ENCODE results near the gene UNC13B.
"Not testable (repeated sequence)": the region's sequence is repeated elsewhere in the genome, so short reads cannot be mapped to it uniquely, and the experiment has no call there.

UNC13B gene

DNA sequence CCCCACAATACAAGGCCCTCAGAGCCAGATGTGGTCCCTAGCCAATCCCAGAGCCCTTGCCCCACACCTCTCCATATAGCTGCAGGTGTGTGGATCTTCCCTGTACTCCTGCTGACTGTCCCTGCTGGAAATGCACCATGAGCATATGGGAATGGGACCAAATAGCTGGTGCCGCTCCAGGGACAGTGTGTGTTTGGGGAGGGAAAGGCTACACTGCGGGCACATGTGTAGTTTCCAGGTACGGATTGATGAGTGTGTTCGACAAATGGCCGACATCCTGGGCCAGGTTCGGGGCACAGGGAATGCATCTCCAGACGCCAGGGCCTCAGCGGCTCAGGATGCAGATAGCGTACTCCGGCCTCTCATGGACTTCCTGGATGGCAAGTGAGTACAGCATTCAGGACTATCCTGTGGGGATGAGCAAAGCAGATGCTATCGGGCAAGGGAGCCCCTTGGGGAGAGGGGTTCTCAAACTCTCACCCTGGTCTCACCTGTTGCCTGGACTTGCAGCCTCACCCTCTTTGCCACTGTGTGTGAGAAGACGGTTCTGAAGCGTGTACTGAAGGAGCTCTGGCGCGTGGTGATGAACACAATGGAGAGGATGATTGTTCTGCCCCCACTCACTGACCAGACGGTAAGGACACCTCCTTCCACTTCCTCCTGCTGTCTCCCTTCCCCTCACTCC is 237.0 kb downstream of the UNC13B start:
- Histone ChIP-seq H3K27me3 (ENCODE audit: insufficient read depth, low read length) (no peaks in the 10 kb centered on the region), H3K4me3 (ENCODE audit: low read depth, low read length) (no peak overlapping the region), H3K4me1 (ENCODE audit: control insufficient read depth, insufficient read depth, low read length, unreplicated experiment) (no peaks in the 10 kb centered on the region), H3K79me2 (ENCODE audit: control insufficient read depth, insufficient read depth, low read length, unreplicated experiment) (no peaks in the 10 kb centered on the region), H3K27ac (ENCODE audit: low read depth, low read length) (no peak overlapping the region), H3K36me3 (ENCODE audit: insufficient read depth, low read length) (no peaks in the 10 kb centered on the region), H2AFZ (ENCODE audit: low read length, unreplicated experiment) (no peak overlapping the region)

DNA sequence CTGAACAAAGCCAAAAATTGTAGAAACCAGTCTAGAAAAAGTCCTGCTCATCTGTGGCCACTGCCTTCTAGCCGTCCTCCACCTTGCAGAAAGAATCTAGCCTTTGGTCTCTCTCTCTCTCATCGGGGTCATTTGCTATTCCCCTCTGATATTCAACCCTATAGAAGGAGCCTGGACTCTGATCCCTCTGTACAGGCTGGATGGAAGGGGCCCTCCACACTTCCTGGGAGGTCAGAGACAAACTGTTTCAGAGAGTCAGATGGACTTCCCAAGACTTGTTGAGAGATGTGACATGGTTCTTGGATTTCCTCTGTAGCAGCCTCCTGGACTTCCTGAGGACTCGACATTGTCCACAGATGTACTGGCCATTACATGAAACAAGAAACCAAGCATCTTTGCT is 243.1 kb downstream of the UNC13B start:
- H3K79me2 ChIP-seq (ENCODE audit: control insufficient read depth, insufficient read depth, low read length, unreplicated experiment) = no peaks in the 10 kb centered on the region
- H3K27me3 ChIP-seq (ENCODE audit: insufficient read depth, low read length) = no peaks in the 10 kb centered on the region
- H3K4me3 ChIP-seq (ENCODE audit: low read depth, low read length) = no peak overlapping the region
- H2AFZ ChIP-seq (ENCODE audit: low read length, unreplicated experiment) = no peak overlapping the region
- no peaks in the 10 kb centered on the region for H3K4me1 ChIP-seq (ENCODE audit: control insufficient read depth, insufficient read depth, low read length, unreplicated experiment)
- H3K27ac ChIP-seq (ENCODE audit: low read depth, low read length) = no peak overlapping the region
- no peaks in the 10 kb centered on the region for H3K36me3 ChIP-seq (ENCODE audit: insufficient read depth, low read length)

DNA sequence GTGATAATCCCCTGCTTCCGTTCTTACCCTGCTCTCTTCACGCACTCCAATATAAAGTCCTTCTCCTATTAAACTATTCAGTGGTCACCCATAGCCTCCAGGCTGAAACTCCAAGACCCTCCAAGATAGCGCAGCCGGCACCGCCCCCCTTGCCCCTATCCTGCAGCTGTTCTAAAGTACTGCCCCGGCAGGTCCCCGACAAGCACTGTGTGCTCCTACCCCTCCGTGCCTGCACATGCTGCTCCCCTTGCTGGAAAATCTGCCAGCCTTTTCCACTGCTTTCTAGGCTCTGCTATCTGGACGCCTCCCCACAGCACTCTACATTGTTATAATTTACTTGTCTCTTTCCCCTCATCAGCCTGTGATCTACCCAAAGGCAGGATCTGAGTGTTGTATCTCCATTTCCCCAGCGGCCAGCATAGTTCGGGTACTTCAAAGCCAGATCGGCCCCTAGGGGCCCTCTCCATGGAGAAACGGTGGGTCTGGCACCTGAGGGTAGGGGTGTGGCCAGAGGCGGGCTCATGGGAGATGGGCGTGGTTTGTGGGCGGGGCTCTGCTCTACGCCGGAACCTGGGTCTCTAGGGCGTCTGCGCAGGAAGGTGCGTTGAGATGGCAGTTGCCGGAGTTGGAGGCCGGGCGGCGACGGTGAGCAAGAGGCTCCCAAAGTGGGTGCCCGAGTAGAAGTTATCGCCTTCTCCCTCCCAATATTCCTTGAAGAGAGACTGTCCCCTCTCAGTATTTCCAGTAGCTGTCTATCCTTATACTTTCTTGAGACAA is 244.6 kb downstream of the UNC13B start:
- Histone ChIP-seq H3K4me1 (ENCODE audit: control insufficient read depth, insufficient read depth, low read length, unreplicated experiment) (no peaks in the 10 kb centered on the region), H3K27ac (ENCODE audit: low read depth, low read length) (no peak overlapping the region), H3K79me2 (ENCODE audit: control insufficient read depth, insufficient read depth, low read length, unreplicated experiment) (no peaks in the 10 kb centered on the region), H3K36me3 (ENCODE audit: insufficient read depth, low read length) (no peaks in the 10 kb centered on the region), H2AFZ (ENCODE audit: low read length, unreplicated experiment) (no peak overlapping the region), H3K27me3 (ENCODE audit: insufficient read depth, low read length) (no peaks in the 10 kb centered on the region), H3K4me3 (ENCODE audit: low read depth, low read length) (no peak overlapping the region)

DNA sequence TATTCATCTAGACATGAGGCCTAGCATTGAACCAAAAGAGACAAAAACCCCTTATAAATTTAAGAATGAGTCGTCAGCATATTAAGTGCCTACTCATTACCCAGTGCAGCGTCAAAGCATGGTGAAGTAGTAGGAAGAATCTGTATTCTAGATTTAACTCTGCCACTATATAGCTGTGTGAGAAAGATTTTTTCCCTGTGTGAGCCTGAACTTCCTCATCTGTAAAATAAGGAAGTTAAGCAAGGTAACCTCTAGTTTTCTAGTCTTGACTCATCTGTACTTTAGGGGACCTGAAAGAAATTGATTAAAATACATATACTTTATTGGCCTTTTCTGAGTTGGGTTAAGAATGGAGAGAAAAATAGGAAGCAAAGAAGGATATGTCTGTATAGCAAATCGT is 246.0 kb downstream of the UNC13B start:
- Histone ChIP-seq H3K4me3 (ENCODE audit: low read depth, low read length) (no peak overlapping the region), H3K36me3 (ENCODE audit: insufficient read depth, low read length) (no peaks in the 10 kb centered on the region), H2AFZ (ENCODE audit: low read length, unreplicated experiment) (no peak overlapping the region), H3K4me1 (ENCODE audit: control insufficient read depth, insufficient read depth, low read length, unreplicated experiment) (no peaks in the 10 kb centered on the region), H3K27me3 (ENCODE audit: insufficient read depth, low read length) (no peaks in the 10 kb centered on the region), H3K27ac (ENCODE audit: low read depth, low read length) (no peak overlapping the region), H3K79me2 (ENCODE audit: control insufficient read depth, insufficient read depth, low read length, unreplicated experiment) (no peaks in the 10 kb centered on the region)

DNA sequence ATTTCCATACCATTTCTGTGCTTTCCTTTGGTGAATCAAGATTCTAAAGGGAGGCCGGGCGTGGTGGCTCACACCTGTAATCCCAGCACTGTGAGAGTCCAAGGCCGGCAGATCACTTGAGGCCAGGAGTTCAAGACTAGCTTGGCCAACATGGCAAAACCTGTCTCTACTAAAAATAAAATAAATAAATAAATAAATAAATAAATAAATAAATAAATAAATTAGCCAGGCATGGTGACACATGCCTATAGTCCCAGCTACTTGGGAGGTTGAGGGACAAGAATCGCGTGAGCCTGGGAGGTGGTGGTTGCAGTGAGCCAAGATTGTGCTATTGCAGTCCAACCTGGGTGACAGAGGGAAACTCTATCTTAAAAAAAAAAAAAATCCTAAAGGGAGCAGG is 247.6 kb downstream of the UNC13B start:
- H3K4me3 ChIP-seq (ENCODE audit: low read depth, low read length); H3K36me3 ChIP-seq (ENCODE audit: insufficient read depth, low read length); H3K4me1 ChIP-seq (ENCODE audit: control insufficient read depth, insufficient read depth, low read length, unreplicated experiment); H3K79me2 ChIP-seq (ENCODE audit: control insufficient read depth, insufficient read depth, low read length, unreplicated experiment); H2AFZ ChIP-seq (ENCODE audit: low read length, unreplicated experiment); H3K27ac ChIP-seq (ENCODE audit: low read depth, low read length); H3K27me3 ChIP-seq (ENCODE audit: insufficient read depth, low read length): not testable (repeated sequence)

DNA sequence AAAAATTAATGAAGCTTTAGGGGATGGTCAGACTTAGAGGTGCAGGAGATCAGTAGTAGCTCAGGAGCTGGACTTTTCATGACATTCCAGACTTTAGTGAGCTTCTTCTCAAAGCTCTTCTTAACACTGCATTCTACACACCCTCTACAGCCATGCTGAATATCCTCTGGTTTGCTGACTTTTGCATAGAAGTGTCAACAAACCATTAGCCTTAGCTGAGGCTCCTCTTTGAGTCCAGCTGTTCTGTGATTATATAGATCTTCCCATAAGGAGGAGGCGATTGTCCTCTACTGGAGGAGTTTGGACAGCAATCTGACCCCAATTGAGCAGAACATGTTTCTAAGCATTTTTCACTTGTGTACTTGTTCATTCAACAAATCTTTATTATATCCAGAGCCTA is 253.1 kb downstream of the UNC13B start:
- Histone ChIP-seq H3K4me3 (ENCODE audit: low read depth, low read length) (no peak overlapping the region), H3K79me2 (ENCODE audit: control insufficient read depth, insufficient read depth, low read length, unreplicated experiment) (no peaks in the 10 kb centered on the region), H3K36me3 (ENCODE audit: insufficient read depth, low read length) (no peaks in the 10 kb centered on the region), H3K27me3 (ENCODE audit: insufficient read depth, low read length) (no peaks in the 10 kb centered on the region), H2AFZ (ENCODE audit: low read length, unreplicated experiment) (no peak overlapping the region), H3K4me1 (ENCODE audit: control insufficient read depth, insufficient read depth, low read length, unreplicated experiment) (no peaks in the 10 kb centered on the region), H3K27ac (ENCODE audit: low read depth, low read length) (no peak overlapping the region)

DNA sequence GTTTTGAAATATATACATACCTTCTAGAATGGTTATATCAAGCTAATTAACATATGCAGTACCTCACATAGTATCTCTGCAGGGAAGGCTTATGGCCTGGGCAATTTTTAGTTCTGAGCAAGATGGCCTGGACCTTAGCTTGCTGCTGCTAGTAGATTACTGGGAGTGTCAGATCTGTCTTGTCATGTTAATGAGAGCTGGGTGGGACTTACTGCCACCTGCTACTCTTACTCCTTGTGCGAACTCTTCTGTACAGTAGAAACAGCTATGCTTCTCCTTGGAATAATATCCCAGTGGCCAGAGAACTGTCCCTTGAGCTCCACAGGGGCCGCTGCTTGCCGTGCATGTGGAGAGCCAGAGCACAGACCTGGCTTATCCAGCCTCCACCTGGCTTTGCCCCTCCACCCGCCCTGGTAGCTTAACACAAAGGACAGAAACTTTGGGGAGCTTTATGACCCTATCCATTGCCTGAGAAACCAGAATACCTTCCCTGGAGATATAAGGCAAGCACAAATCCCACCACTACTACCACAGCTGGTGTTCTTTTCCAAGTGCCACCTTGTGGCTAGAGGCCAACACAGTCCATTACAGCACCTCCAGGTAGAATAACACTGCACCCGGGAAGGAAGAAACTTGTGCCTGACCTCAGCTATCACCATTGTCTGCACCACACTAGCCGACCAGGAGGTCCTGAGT is 253.7 kb downstream of the UNC13B start:
- H3K27ac ChIP-seq (ENCODE audit: low read depth, low read length) = no peak overlapping the region
- no peaks in the 10 kb centered on the region for H3K79me2 ChIP-seq (ENCODE audit: control insufficient read depth, insufficient read depth, low read length, unreplicated experiment)
- H3K4me3 ChIP-seq (ENCODE audit: low read depth, low read length) = no peak overlapping the region
- H3K36me3 ChIP-seq (ENCODE audit: insufficient read depth, low read length) = no peaks in the 10 kb centered on the region
- no peak overlapping the region for H2AFZ ChIP-seq (ENCODE audit: low read length, unreplicated experiment)
- no peaks in the 10 kb centered on the region for H3K4me1 ChIP-seq (ENCODE audit: control insufficient read depth, insufficient read depth, low read length, unreplicated experiment)
- no peaks in the 10 kb centered on the region for H3K27me3 ChIP-seq (ENCODE audit: insufficient read depth, low read length)

DNA sequence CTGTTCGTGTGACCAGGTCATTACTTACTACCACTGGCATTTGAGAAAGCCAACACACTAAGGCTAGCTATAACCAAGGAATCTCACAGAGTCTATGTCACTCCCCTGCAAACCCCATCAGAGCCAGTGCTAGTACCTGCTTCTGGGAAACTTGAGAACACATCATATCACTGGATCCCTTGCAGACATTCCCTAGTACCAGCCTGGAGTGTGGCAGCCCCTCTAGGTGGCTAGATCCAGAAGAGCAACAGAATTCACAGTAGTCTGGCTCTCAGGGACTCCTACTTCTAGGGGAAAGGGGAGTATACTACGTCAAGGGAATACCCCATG is 254.3 kb downstream of the UNC13B start:
- Histone ChIP-seq H3K4me1 (ENCODE audit: control insufficient read depth, insufficient read depth, low read length, unreplicated experiment) (no peaks in the 10 kb centered on the region), H3K79me2 (ENCODE audit: control insufficient read depth, insufficient read depth, low read length, unreplicated experiment) (no peaks in the 10 kb centered on the region), H3K4me3 (ENCODE audit: low read depth, low read length) (no peak overlapping the region), H3K27me3 (ENCODE audit: insufficient read depth, low read length) (no peaks in the 10 kb centered on the region), H3K36me3 (ENCODE audit: insufficient read depth, low read length) (no peaks in the 10 kb centered on the region), H2AFZ (ENCODE audit: low read length, unreplicated experiment) (no peak overlapping the region), H3K27ac (ENCODE audit: low read depth, low read length) (no peak overlapping the region)

DNA sequence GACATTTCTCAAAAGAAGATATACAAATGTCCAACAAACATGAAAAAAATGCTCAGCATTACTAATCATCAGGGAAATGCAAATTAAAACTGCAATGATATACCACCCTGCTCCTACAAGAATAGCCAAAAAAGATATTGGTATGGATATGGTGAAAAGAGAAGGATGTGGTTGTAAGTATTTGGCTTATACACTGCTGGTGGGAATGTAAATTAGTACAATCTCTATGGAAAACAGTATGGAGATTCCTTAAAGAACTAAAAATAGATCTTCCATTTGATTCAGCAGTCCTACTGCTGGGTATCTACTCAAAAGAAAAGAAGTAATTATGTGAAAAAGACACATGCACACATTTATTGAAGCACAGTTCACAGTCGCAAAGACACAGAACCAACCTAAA is 260.5 kb downstream of the UNC13B start:
- Histone ChIP-seq H3K27ac (ENCODE audit: low read depth, low read length) (no peak overlapping the region), H3K36me3 (ENCODE audit: insufficient read depth, low read length) (no peaks in the 10 kb centered on the region), H3K4me1 (ENCODE audit: control insufficient read depth, insufficient read depth, low read length, unreplicated experiment) (no peaks in the 10 kb centered on the region), H3K27me3 (ENCODE audit: insufficient read depth, low read length) (no peaks in the 10 kb centered on the region), H3K79me2 (ENCODE audit: control insufficient read depth, insufficient read depth, low read length, unreplicated experiment) (no peaks in the 10 kb centered on the region), H3K4me3 (ENCODE audit: low read depth, low read length) (no peak overlapping the region), H2AFZ (ENCODE audit: low read length, unreplicated experiment) (no peak overlapping the region)

DNA sequence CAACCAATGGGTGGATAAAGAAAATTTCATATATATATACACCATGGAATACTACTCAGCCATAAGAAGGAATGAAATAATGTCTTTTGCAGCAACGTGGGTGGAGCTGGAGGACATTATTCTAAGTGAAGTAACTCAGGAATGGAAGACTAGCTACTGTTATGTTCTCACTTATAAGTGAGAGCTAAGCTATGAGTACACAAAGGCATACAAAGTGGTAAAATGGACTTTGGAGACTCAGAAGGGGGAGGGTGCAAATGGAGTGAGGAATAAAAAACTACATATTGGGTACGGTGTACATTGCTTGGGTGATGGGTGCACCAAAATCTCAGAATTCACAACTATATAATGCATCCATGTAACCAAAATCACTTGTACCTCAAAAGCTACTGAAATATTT is 260.9 kb downstream of the UNC13B start:
- H3K79me2 ChIP-seq (ENCODE audit: control insufficient read depth, insufficient read depth, low read length, unreplicated experiment) = no peaks in the 10 kb centered on the region
- no peaks in the 10 kb centered on the region for H3K4me1 ChIP-seq (ENCODE audit: control insufficient read depth, insufficient read depth, low read length, unreplicated experiment)
- no peak overlapping the region for H2AFZ ChIP-seq (ENCODE audit: low read length, unreplicated experiment)
- no peaks in the 10 kb centered on the region for H3K36me3 ChIP-seq (ENCODE audit: insufficient read depth, low read length)
- no peak overlapping the region for H3K4me3 ChIP-seq (ENCODE audit: low read depth, low read length)
- no peaks in the 10 kb centered on the region for H3K27me3 ChIP-seq (ENCODE audit: insufficient read depth, low read length)
- H3K27ac ChIP-seq (ENCODE audit: low read depth, low read length) = no peak overlapping the region

DNA sequence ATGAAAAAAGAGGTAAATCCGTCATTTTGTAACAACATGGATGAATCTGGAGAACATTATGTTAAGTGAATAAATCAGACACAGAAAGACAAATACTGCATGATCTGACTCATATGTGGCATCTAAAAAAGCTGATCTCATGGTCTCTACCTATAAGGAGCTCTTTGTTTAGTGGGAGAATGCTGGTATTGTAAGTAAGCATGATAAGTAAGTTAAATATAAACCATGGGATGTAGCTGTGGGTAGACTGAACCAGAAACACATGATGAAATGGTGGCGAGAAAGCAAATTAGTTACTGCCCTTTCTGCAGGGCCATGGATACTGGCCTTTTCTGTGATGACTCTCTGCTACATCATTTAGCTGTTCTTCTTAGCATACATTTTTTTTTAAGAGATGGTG is 261.7 kb downstream of the UNC13B start:
- Histone ChIP-seq H3K36me3 (ENCODE audit: insufficient read depth, low read length) (no peaks in the 10 kb centered on the region), H2AFZ (ENCODE audit: low read length, unreplicated experiment) (no peak overlapping the region), H3K27ac (ENCODE audit: low read depth, low read length) (no peak overlapping the region), H3K27me3 (ENCODE audit: insufficient read depth, low read length) (no peaks in the 10 kb centered on the region), H3K4me3 (ENCODE audit: low read depth, low read length) (no peak overlapping the region), H3K4me1 (ENCODE audit: control insufficient read depth, insufficient read depth, low read length, unreplicated experiment) (no peaks in the 10 kb centered on the region), H3K79me2 (ENCODE audit: control insufficient read depth, insufficient read depth, low read length, unreplicated experiment) (no peaks in the 10 kb centered on the region)

Measured in ACC112 (cell line).